Measurements from ENCODE around the gene TRPM3. TPM values are rescaled to one million over a fixed set of nuclear protein-coding genes. Genes with fewer than 3 reads are reported as not detected.

TRPM3 gene
- total RNA-seq, 4 donors from 2014 or later, result 0.57 to 4.4 (median 1.4) TPM; not detected in 1

GRCh38 chr9:70625078-70625477 lies 496.3 kb downstream of the TRPM3 start:
- TF ChIP-seq, protein P1, sequence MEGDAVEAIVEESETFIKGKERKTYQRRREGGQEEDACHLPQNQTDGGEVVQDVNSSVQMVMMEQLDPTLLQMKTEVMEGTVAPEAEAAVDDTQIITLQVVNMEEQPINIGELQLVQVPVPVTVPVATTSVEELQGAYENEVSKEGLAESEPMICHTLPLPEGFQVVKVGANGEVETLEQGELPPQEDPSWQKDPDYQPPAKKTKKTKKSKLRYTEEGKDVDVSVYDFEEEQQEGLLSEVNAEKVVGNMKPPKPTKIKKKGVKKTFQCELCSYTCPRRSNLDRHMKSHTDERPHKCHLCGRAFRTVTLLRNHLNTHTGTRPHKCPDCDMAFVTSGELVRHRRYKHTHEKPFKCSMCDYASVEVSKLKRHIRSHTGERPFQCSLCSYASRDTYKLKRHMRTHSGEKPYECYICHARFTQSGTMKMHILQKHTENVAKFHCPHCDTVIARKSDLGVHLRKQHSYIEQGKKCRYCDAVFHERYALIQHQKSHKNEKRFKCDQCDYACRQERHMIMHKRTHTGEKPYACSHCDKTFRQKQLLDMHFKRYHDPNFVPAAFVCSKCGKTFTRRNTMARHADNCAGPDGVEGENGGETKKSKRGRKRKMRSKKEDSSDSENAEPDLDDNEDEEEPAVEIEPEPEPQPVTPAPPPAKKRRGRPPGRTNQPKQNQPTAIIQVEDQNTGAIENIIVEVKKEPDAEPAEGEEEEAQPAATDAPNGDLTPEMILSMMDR (IDR thresholded peaks at IDR 0.05; ENCODE audit: low read depth), result no peak

DNA sequence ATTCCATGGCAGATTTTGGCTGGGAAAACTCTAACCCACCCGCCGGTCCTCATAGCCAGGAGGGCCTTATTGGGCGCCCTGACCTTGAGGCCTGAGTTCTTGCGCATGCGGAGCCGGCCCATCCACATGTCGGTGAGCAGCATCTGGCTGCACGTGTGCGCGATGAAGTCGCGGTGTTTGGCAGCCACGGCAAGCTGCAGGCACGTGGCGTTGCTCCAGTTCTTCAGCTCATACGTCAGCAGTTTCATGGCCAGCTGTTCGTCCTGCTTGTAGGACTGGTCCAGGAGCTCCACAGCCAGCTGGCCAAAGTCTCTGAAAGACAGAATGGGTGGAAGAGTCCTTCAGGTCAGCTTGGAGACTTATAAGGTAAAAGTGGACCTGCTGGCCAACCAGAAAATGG lies 502.6 kb downstream of the TRPM3 start:
- TF ChIP-seq, protein P1 (IDR thresholded peaks at IDR 0.05; ENCODE audit: low read depth), result no peak

- TF ChIP-seq, protein P1 (IDR thresholded peaks at IDR 0.05; ENCODE audit: low read depth), result no peak
These were observed 504.2 kb downstream of the TRPM3 start for GRCh38 chr9:70617033-70617828.

GRCh38 chr9:70616228-70616990 lies 505.0 kb downstream of the TRPM3 start:
- TF ChIP-seq, protein P1 (IDR thresholded peaks at IDR 0.05; ENCODE audit: low read depth), result no peak

GRCh38 chr9:70615464-70616138 lies 505.8 kb downstream of the TRPM3 start:
- TF ChIP-seq, protein P1 (IDR thresholded peaks at IDR 0.05; ENCODE audit: low read depth), result no peak

GRCh38 chr9:70614786-70615463 lies 506.5 kb downstream of the TRPM3 start:
- TF ChIP-seq, protein P1 (IDR thresholded peaks at IDR 0.05; ENCODE audit: low read depth), result no peak

All from subcutaneous adipose tissue (tissue), 4 donors.